RWPE1 (cell line): ENCODE measurements around the gene CREB1.
"Not testable (repeated sequence)": the region's sequence is repeated elsewhere in the genome, so short reads cannot be mapped to it uniquely, and the experiment has no call there.

Source experiments
- CTCF ChIA-PET: fragments of 350-600 bp; sonication (Branson Sonifier 250); formaldehyde crosslinking; extraction: SDS; loops from one replicate; lab custom pipeline; 2021; lab: Yijun Ruan, JAX
- POLR2A ChIA-PET: fragments of 400-600 bp; formaldehyde crosslinking; extraction: SDS; loops from one replicate; lab custom pipeline; 2020; ENCODE audit warnings: antibody characterized with exemption; ENCODE audit not compliant: low non-redundant PET; lab: Yijun Ruan, JAX
- DNase-seq: peaks from one replicate; pipeline ENCODE4 v3.0.0; 2012; ENCODE audit warnings: low spot score
- H3K27ac ChIP-seq: fragments of 450-650 bp; 2 replicates; pipeline ENCODE4 v1.5.1; 2017
- TF ChIP-seq, protein P1 (sequence below): fragments of 450-650 bp; conservative IDR thresholded peaks from 2 replicates; pipeline ENCODE4 v1.5.1; 2017; ENCODE audit warnings: low read depth, mild to moderate bottlenecking

The CREB1 gene

DNA sequence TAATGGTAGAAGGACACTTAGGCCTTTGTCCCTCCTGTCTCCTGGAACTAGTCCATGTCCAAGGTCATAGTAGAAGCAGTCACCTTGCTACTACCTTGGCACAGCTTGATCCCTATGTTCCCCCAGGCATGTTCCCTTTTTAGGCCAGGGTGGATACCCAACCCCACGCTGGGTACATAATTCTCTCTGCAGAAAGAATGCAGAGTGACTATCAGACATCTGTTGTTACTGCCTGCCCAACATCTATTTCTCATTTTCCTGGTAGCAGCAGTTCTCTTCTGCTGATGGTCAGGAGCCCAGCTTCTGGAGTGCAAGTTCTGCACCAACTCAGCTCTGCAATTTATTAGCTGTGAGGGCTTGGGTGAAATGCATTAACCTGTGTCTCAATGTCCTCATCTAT, 99.8 kb downstream of the CREB1 start:
- POLR2A ChIA-PET: no interaction called here
- no peak overlapping the region for H3K27ac ChIP-seq
- CTCF ChIA-PET: no interaction called here
- TF ChIP-seq, protein P1, sequence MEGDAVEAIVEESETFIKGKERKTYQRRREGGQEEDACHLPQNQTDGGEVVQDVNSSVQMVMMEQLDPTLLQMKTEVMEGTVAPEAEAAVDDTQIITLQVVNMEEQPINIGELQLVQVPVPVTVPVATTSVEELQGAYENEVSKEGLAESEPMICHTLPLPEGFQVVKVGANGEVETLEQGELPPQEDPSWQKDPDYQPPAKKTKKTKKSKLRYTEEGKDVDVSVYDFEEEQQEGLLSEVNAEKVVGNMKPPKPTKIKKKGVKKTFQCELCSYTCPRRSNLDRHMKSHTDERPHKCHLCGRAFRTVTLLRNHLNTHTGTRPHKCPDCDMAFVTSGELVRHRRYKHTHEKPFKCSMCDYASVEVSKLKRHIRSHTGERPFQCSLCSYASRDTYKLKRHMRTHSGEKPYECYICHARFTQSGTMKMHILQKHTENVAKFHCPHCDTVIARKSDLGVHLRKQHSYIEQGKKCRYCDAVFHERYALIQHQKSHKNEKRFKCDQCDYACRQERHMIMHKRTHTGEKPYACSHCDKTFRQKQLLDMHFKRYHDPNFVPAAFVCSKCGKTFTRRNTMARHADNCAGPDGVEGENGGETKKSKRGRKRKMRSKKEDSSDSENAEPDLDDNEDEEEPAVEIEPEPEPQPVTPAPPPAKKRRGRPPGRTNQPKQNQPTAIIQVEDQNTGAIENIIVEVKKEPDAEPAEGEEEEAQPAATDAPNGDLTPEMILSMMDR: no peak
- no peak for DNase-seq

DNA sequence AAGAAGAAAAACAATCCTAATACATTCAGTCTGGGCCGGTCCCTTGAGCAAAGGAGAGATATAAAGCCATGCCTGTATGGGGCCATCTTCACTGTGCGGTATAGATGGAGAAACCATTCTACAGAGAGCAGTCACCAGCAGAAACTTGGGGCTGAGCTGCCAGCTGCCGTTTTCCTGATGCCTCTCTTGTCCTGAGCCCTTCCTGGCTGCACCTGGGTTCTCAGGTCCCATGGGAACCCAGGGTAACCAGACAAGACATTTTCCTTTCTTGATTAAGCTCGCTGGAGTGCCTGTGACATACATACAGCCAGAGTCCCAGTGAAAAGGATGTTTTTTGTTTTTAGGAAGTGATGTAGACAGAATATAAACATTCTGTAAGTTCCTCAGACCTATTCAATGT, 100.7 kb downstream of the CREB1 start:
- DNase-seq: no peak
- POLR2A ChIA-PET: interaction anchor here (0.6 kb wide), 1 partner anchor 78 kb away, joined by 4 read pairs; no protein-coding TSS in a partner anchor
- CTCF ChIA-PET: interaction anchor here (0.6 kb wide), 1 partner anchor 356 kb away, joined by 3 read pairs; no protein-coding TSS in a partner anchor
- no peak overlapping the region for H3K27ac ChIP-seq
- TF ChIP-seq, protein P1: no peak

DNA sequence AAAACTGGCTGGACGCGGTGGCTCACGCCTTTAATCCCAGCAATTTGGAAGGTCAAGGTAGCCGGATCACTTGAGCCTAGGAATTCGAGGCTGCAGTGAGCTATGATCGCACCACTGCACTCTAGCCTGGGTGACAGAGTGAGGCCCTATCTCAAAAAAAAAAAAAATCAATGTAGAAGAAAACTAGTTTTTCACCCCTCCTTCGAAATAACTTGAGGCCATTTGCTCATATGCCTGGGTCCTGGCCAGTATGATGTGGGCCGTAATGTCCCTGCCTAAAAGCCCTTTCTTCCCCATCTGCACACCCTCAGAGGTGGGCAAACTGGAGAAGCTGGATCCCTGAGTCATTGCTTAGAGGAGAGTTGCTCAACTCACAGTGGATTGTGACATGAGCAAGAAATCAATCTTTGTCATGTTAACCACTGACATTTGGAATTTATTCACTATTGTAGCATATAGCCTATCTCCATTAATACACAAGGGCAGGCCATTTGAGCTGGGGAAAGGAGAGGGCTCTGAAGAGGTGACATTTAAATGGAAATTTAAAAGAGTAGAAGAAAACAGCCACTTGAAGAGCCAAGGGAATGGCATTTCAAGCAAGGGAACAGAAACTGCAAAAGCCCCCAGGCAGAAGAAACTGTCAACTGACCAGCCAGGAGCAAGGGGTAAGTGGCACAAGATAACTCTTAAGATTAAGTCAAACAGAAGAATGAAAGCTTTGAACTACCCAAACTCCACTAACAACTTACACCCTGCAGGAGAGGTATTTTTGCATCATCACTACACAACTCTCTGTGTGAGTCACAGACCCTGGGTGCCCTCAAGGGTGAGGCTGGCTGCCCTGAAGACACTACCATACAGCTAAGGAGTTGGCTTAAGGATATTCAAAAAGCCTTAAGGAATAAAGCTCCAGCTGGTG, 103.1 kb downstream of the CREB1 start:
- peak; percentile 69 for DNase-seq
- POLR2A ChIA-PET: interaction anchor here (0.7 to 1.2 kb wide), 2 partner anchors 78 to 145 kb away, joined by 3 to 5 read pairs; partner anchors contain the start of gene CCNYL1
- CTCF ChIA-PET: interaction anchor here (0.6 to 0.7 kb wide), 2 partner anchors 73 to 439 kb away, joined by 3 to 4 read pairs; no protein-coding TSS in a partner anchor
- TF ChIP-seq, protein P1: no peak
- H3K27ac ChIP-seq: peak overlapping the region; percentile 51

DNA sequence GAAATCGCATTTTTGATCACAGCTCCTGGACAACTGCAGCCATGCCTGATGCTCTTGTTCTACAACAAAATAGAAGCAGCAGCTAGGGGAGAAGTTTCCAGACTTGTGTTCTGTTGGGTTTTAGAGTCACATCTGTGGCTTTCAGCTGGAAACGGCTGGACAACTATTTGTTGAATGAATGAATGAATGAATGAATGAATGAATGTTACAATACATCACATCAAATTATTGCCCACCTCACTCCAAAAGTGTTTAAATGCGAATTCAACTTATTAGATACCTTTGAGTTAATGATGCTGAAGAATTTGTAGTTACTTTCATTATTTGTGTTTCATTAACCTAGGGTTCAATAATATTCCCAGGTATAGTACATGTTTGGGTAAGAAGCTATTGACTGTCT, 103.9 kb downstream of the CREB1 start:
- no peak overlapping the region for H3K27ac ChIP-seq
- ChIA-PET POLR2A (no interaction called here), CTCF (no interaction called here)
- TF ChIP-seq, protein P1: no peak
- no peak for DNase-seq

DNA sequence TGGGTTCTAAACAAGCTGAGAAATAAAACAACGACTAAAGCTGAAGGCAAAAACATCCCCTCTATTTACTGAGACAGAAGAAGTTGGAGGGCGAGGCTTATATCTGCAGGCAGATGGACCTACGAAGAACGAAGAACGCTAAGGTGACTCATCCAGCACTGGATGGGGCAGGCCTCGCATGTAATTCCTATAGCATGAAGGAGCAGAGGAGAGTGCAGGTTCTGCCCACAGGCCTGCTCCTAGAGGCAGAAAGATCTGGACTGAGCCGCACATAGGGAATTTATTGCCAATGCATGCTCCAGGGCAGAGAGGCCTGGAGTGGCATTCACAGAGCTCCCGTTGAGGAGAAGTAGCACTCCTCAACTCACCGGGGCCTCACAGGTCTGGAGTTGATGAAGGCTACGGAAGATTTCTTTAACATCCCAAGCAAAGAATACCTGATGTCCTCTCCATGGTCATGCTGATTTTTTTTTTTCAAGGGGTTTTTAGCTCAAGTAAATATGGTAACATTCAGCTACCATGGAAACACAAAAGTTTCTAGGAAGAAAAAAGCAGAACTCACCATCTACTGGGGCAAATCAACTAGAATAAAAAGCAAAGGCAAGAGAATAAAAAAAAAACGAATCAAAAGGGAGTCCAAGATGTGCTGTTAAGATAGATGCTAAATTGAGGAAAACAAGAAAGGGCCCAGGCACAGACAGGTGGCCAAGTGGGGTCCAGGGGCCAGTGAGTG, 105.9 kb downstream of the CREB1 start:
- POLR2A ChIA-PET: no interaction called here
- peak; percentile 75 for DNase-seq

DNA sequence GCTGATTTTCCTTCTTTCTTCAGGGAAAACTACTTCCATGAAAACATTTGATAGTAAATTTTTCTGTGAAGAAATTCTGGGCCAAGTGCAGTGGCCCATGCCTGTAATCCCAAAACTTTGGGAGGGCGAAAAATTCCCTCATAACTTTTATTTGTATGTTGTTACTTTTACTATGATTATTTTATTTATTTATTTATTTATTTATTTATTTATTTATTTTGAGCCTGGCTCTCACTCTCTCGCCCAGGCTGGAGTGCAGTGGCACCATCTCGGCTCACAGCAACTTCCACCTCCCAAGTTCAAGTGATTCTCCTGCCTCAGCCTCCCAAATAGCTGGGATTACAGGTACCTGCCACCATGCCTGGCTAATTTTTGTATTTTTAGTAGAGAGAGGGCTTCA, 109.5 kb downstream of the CREB1 start:
- H3K27ac ChIP-seq, POLR2A ChIA-PET, CTCF ChIA-PET, DNase-seq: not testable (repeated sequence)

More for the DNA sequence above, 105.9 kb downstream of the CREB1 start:
- TF ChIP-seq, protein P1: no peak
- CTCF ChIA-PET: interaction anchor here (0.7 kb wide), 1 partner anchor 115 kb away, joined by 3 read pairs; no protein-coding TSS in a partner anchor
- peak overlapping the region; percentile 39; the same call in 1 of the 2 replicates for H3K27ac ChIP-seq
